Left lobe of liver (tissue), 2 donors: ENCODE data around the gene WASHC3. TPM values are rescaled to one million over a fixed set of nuclear protein-coding genes. Genes with fewer than 3 reads are reported as not detected.
A peak's percentile ranks its signal among the peaks of the same experiment; 100 is the strongest.

Experiments used
- ATAC-seq: fragments of 200-7000 bp; cut with Tn5 transposase; one replicate; pipeline ENCODE4 v1.9.1; 2020; ENCODE audit warnings: mild to moderate bottlenecking, moderate library complexity
- DNase-seq: peaks from one replicate; pipeline ENCODE4 v3.0.0-alpha.2; 2020; ENCODE audit warnings: low spot score
- total RNA-seq: library from RNA; stranded (reverse); gene quantifications from one replicate; pipeline ENCODE4 v1.2.1, GENCODE V29; 2021
- donor health status: DM: no; HTN: no; CAD: no; lungs with moderate emphysema.
- donor health status: DM: no; HTN: yes; CAD: no.

The WASHC3 gene
- total RNA-seq, 1 donor from 2014 or later, result 14.4 TPM

- DNase-seq (no peak), ATAC-seq (no peak)
These were observed 79.5 kb downstream of the WASHC3 start for GRCh38 chr12:101982307-101982706.

- DNase-seq, result no peak
- ATAC-seq, result no peak
These were observed 79.9 kb downstream of the WASHC3 start for GRCh38 chr12:101981868-101982267.

DNA sequence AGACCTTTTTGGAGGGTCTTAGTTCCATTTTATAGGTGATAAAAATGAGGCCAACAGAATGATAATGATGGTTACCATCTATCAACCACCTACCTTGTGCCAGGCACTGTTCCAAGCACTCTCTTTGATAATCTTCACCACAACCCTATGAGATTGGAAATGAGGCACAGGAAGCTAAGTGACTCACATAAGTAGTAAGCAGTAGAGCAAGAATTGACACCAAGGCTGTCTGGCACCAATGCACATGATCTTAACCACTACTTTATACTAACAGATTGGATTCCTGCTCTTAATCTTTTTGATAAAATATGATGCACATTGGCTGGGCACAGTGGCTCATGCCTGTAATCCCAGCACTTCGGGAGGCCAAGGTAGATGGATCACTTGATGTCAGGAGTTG, 93.0 kb downstream of the WASHC3 start:
- ATAC-seq (no peak), DNase-seq (no peak)

DNA sequence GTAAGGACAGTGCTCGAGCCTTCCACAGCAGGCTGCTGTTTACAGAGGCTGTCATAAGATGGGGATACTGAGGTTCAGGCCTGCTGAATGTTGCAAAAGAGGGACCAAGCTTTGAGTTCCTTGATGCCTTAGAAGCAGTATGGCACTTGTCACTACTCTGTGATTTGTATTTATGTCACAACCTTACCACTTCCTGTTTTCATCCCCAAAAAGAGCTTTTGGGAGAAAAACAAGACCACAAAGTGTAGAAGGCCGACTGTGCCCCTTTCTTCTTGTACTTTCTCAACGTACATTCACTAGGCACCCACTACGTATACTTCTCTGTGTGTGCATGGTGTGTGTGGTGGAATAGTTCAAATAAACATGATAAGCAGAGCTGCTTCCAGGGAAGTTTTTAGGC, 94.3 kb downstream of the WASHC3 start:
- no peak for ATAC-seq
- DNase-seq, result no peak

DNA sequence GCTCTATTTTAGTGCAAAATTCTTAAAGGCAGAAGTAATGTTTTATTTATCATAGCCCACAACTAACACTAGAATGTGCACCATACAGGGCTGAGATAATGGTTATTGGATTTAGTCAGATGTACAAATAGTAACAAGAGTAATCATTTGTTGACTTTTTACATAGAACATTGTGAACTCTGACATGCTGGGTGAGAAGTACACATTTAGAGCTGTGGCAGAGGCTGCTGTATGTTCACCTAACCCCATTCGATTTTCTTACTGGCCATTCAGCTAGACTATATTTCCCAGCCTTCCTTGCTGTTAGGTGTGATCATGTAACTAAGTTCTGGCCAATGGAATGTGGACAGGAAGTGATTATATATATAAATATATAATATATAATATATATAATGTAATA, 95.3 kb downstream of the WASHC3 start:
- ATAC-seq, result no peak
- no peak for DNase-seq

GRCh38 chr12:101963697-101964096, 98.1 kb downstream of the WASHC3 start:
- no peak for DNase-seq
- peak; percentile 62 for ATAC-seq

Other genes starting within 250 kb of the WASHC3 start
- 10.9 TPM for gene GNPTAB, start 231.0 kb downstream of the WASHC3 start, total RNA-seq
- 2.5 TPM for gene DRAM1, start 184.4 kb downstream of the WASHC3 start, total RNA-seq
- 5.4 TPM for gene NUP37, start 58.1 kb upstream of the WASHC3 start, total RNA-seq
- gene PARPBP, start 58.2 kb upstream of the WASHC3 start, total RNA-seq, result 0.23 TPM
- gene PMCH, start 135.8 kb upstream of the WASHC3 start, total RNA-seq, result not detected